ENCODE data around the gene PKP4. TPM values are rescaled to one million over a fixed set of nuclear protein-coding genes. Genes with fewer than 3 reads are reported as not detected.

The PKP4 gene
- total and polyA plus RNA-seq, 9 of the 15 experiments (the other 6 are each of a cell fraction or from before 2014, with no cell fraction given): 24.6 to 99.1 (median 74.0) TPM

DNA sequence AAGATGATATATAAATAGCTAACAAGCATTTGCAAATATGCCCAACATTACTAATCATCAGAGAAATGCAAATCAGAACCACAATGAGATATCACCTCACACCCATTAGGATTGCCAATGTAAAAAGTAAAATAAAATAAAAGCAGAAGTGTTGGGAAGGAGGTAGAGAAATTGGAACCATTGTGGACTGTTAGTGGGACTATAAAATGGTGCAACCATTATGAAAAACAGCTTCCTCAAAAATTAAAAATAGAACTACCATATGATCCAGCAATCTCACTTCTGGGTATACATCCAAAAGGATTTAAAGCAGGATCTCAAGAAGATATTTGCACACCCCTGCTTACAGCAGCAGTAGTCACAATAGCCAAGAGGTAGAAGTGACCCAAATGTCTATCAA lies 238.6 kb downstream of the PKP4 start:
- intact Hi-C loops (cut with micrococcal nuclease) (no loop called here), in situ Hi-C loops (cut with MboI) (no loop called here)
- Histone ChIP-seq H3K9ac (ENCODE audit: insufficient read depth in 1 of 2, low read depth in 2 of 2, low read length in 2 of 2) (no peak overlapping the region), H3K9me1 (ENCODE audit: control insufficient read depth, insufficient read depth, low read length) (no peaks in the 10 kb centered on the region), H3K9me3 (replicated peaks; ENCODE audit: control insufficient read depth, insufficient read depth, low read depth, low read length) (no peaks in the 10 kb centered on the region), H3K4me1 (replicated peaks in 1 of 2; ENCODE audit: control insufficient read depth in 2 of 2, insufficient read depth in 2 of 2, low read length in 2 of 2) (no peaks in the 10 kb centered on the region), H2AFZ (ENCODE audit: low read depth, low read length) (no peak overlapping the region), H4K20me1 (replicated peaks; ENCODE audit: control insufficient read depth, insufficient read depth, low read length) (no peaks in the 10 kb centered on the region), H3K36me3 (ENCODE audit: control insufficient read depth, insufficient read depth, low read length) (no peaks in the 10 kb centered on the region), H3K4me2 (ENCODE audit: insufficient read depth, low read length) (no peak overlapping the region), H3K4me3 (no peak overlapping the region), H3K27ac (ENCODE audit: extremely low read depth, low read depth, low read length) (no peak overlapping the region), H3K27me3 (ENCODE audit: control insufficient read depth in 2 of 2, insufficient read depth in 2 of 2, low read length in 2 of 2) (peaks cover 10 to 19% of the 10 kb centered on the region in 2 experiments; a peak in 4 of 5 replicates), H3K79me2 (ENCODE audit: control insufficient read depth, insufficient read depth, low read length) (no peaks in the 10 kb centered on the region)
- no peak for DNase-seq (ENCODE audit: extremely low read depth in 1 of 4, low spot score in 3 of 4)
- ChIA-PET CTCF (ENCODE audit: low intra/inter-chr PET ratio) (no interaction called here), POLR2A (no interaction called here)
- ATAC-seq: no peak
- no TSS peak for BruUV-seq (replicated peaks)
- peak; percentile 65 for FAIRE-seq
- TF ChIP-seq PCBP2 (IDR thresholded peaks at IDR 0.05; ENCODE audit: low read depth, low read length, poor library complexity, severe bottlenecking) (no peak), SP1 (CRISPR knock-in tag; IDR thresholded peaks at IDR 0.05) (no peak), STAT5B (CRISPR knock-in tag; IDR thresholded peaks at IDR 0.05) (no peak), NCOA2 (IDR thresholded peaks at IDR 0.05; ENCODE audit: partially characterized antibody in 2 of 2) (no peak), HNRNPK (IDR thresholded peaks at IDR 0.05; ENCODE audit: low read depth, low read length, poor library complexity, severe bottlenecking) (no peak), DMBX1 (CRISPR knock-in tag; IDR thresholded peaks at IDR 0.05; ENCODE audit: borderline replicate concordance) (no peak), SMAD2 (IDR thresholded peaks at IDR 0.05; ENCODE audit: low read depth, low read length) (no peak), ILK (tag; IDR thresholded peaks at IDR 0.05; ENCODE audit: borderline replicate concordance, low read depth) (no peak), ZNF445 (CRISPR knock-in tag; IDR thresholded peaks at IDR 0.05; ENCODE audit: low read depth) (no peak), TGIF2 (CRISPR knock-in tag; IDR thresholded peaks at IDR 0.05) (no peak)
- TF ChIP-seq, protein P1, sequence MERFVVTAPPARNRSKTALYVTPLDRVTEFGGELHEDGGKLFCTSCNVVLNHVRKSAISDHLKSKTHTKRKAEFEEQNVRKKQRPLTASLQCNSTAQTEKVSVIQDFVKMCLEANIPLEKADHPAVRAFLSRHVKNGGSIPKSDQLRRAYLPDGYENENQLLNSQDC (CRISPR knock-in tag; IDR thresholded peaks at IDR 0.05): no peak
- TF ChIP-seq, protein P2, sequence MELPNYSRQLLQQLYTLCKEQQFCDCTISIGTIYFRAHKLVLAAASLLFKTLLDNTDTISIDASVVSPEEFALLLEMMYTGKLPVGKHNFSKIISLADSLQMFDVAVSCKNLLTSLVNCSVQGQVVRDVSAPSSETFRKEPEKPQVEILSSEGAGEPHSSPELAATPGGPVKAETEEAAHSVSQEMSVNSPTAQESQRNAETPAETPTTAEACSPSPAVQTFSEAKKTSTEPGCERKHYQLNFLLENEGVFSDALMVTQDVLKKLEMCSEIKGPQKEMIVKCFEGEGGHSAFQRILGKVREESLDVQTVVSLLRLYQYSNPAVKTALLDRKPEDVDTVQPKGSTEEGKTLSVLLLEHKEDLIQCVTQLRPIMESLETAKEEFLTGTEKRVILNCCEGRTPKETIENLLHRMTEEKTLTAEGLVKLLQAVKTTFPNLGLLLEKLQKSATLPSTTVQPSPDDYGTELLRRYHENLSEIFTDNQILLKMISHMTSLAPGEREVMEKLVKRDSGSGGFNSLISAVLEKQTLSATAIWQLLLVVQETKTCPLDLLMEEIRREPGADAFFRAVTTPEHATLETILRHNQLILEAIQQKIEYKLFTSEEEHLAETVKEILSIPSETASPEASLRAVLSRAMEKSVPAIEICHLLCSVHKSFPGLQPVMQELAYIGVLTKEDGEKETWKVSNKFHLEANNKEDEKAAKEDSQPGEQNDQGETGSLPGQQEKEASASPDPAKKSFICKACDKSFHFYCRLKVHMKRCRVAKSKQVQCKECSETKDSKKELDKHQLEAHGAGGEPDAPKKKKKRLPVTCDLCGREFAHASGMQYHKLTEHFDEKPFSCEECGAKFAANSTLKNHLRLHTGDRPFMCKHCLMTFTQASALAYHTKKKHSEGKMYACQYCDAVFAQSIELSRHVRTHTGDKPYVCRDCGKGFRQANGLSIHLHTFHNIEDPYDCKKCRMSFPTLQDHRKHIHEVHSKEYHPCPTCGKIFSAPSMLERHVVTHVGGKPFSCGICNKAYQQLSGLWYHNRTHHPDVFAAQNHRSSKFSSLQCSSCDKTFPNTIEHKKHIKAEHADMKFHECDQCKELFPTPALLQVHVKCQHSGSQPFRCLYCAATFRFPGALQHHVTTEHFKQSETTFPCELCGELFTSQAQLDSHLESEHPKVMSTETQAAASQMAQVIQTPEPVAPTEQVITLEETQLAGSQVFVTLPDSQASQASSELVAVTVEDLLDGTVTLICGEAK (IDR thresholded peaks at IDR 0.05): no peak
- TF ChIP-seq, protein P2 (CRISPR knock-in tag; IDR thresholded peaks at IDR 0.05): no peak
- TF ChIP-seq, protein P3, sequence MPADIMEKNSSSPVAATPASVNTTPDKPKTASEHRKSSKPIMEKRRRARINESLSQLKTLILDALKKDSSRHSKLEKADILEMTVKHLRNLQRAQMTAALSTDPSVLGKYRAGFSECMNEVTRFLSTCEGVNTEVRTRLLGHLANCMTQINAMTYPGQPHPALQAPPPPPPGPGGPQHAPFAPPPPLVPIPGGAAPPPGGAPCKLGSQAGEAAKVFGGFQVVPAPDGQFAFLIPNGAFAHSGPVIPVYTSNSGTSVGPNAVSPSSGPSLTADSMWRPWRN (IDR thresholded peaks at IDR 0.05; ENCODE audit: low read depth): no peak
